HUES64 (cell line): ENCODE data around the gene GALNT9.

ENCODE experiments used
- H3K27ac ChIP-seq: 2 replicates; pipeline ENCODE4 v1.7.0; 2013; ENCODE audit warnings: low read depth, low read length, inconsistent platforms
- H3K27me3 ChIP-seq: 2 replicates; pipeline ENCODE4 v1.6.1; 2013; ENCODE audit warnings: mild to moderate bottlenecking, low read length; ENCODE audit not compliant: insufficient read depth
- H3K36me3 ChIP-seq: 2 replicates; pipeline ENCODE4 v1.6.1; 2013; ENCODE audit warnings: mild to moderate bottlenecking, low read length; ENCODE audit not compliant: insufficient read depth
- H3K4me1 ChIP-seq: 2 replicates; pipeline ENCODE4 v1.6.1; 2013; ENCODE audit warnings: mild to moderate bottlenecking, low read length, moderate library complexity; ENCODE audit not compliant: insufficient read depth
- H3K4me3 ChIP-seq: 2 replicates; pipeline ENCODE4 v1.5.1; 2013; ENCODE audit warnings: mild to moderate bottlenecking, low read length, moderate library complexity
- H3K9ac ChIP-seq: 2 replicates; pipeline ENCODE4 v1.6.1; 2013; ENCODE audit warnings: mild to moderate bottlenecking, low read depth, low read length
- H3K9me3 ChIP-seq: 2 replicates; pipeline ENCODE4 v1.6.1; 2013; ENCODE audit warnings: low read depth, low read length; ENCODE audit not compliant: insufficient read depth
- WGBS: fragments of 150-250, 120-280 bp; methylation state at CpG from one replicate; pipeline ENCODE4 v1.1.7; 2013; ENCODE audit warnings: missing lambda C conversion rate; 5-methylcytosine and 5-hydroxymethylcytosine counted together

GALNT9 gene

GRCh38 chr12:132321321-132322118, 7.9 kb downstream of the GALNT9 start:
- no peak overlapping the region for H3K9ac ChIP-seq
- H3K9me3 ChIP-seq: peaks cover 59% of the 10 kb centered on the region
- H3K27me3 ChIP-seq: peaks cover under 1% of the 10 kb centered on the region; the same call in 1 of the 2 replicates
- 83% methylated on average over 18 of the region's 20 CpGs for WGBS
- no peak overlapping the region for H3K4me3 ChIP-seq
- no peak overlapping the region for H3K27ac ChIP-seq
- no peaks in the 10 kb centered on the region for H3K4me1 ChIP-seq
- H3K36me3 ChIP-seq: no peaks in the 10 kb centered on the region

- 86% methylated on average over 23 of the region's 23 CpGs for WGBS
- Histone ChIP-seq H3K27me3 (no peaks in the 10 kb centered on the region; the same call in 1 of the 2 replicates), H3K4me3 (no peak overlapping the region), H3K36me3 (no peaks in the 10 kb centered on the region), H3K27ac (no peak overlapping the region), H3K9me3 (peaks cover 62% of the 10 kb centered on the region), H3K4me1 (no peaks in the 10 kb centered on the region), H3K9ac (no peak overlapping the region)
Measured at GRCh38 chr12:132320767-132321211, 8.6 kb downstream of the GALNT9 start.

GRCh38 chr12:132319991-132320570, 9.3 kb downstream of the GALNT9 start:
- Histone ChIP-seq H3K9ac (no peak overlapping the region), H3K27ac (no peak overlapping the region), H3K9me3 (peaks cover 63% of the 10 kb centered on the region), H3K27me3 (no peaks in the 10 kb centered on the region; the same call in 1 of the 2 replicates), H3K4me3 (no peak overlapping the region), H3K36me3 (no peaks in the 10 kb centered on the region), H3K4me1 (no peaks in the 10 kb centered on the region)
- 85% methylated on average over 28 of the region's 29 CpGs for WGBS

- Histone ChIP-seq H3K36me3 (no peaks in the 10 kb centered on the region), H3K9me3 (peaks cover 61% of the 10 kb centered on the region), H3K27me3 (no peaks in the 10 kb centered on the region; the same call in 1 of the 2 replicates), H3K27ac (no peak overlapping the region), H3K4me3 (no peak overlapping the region), H3K9ac (no peak overlapping the region), H3K4me1 (no peaks in the 10 kb centered on the region)
- WGBS: 90% methylated on average over 30 of the region's 30 CpGs
Measured at GRCh38 chr12:132319359-132319950, 9.9 kb downstream of the GALNT9 start.

GRCh38 chr12:132318618-132319033, 10.8 kb downstream of the GALNT9 start:
- no peak overlapping the region for H3K4me3 ChIP-seq
- H3K9me3 ChIP-seq: peaks cover 57% of the 10 kb centered on the region
- no peaks in the 10 kb centered on the region for H3K36me3 ChIP-seq
- H3K9ac ChIP-seq: no peak overlapping the region
- H3K4me1 ChIP-seq: no peaks in the 10 kb centered on the region
- no peaks in the 10 kb centered on the region; the same call in 1 of the 2 replicates for H3K27me3 ChIP-seq
- WGBS: 85% methylated on average over 19 of the region's 19 CpGs
- H3K27ac ChIP-seq: no peak overlapping the region

- H3K4me3 ChIP-seq: no peak overlapping the region
- H3K9me3 ChIP-seq: peaks cover 57% of the 10 kb centered on the region
- WGBS: 85% methylated on average over 10 of the region's 10 CpGs
- no peak overlapping the region for H3K27ac ChIP-seq
- H3K36me3 ChIP-seq: no peaks in the 10 kb centered on the region
- H3K27me3 ChIP-seq: no peaks in the 10 kb centered on the region; the same call in 1 of the 2 replicates
- no peak overlapping the region for H3K9ac ChIP-seq
- H3K4me1 ChIP-seq: no peaks in the 10 kb centered on the region
Measured at GRCh38 chr12:132318135-132318534, 11.3 kb downstream of the GALNT9 start.

GRCh38 chr12:132317233-132317938, 12.0 kb downstream of the GALNT9 start:
- no peaks in the 10 kb centered on the region for H3K36me3 ChIP-seq
- peaks cover 53% of the 10 kb centered on the region for H3K9me3 ChIP-seq
- H3K9ac ChIP-seq: no peak overlapping the region
- no peaks in the 10 kb centered on the region; the same call in 1 of the 2 replicates for H3K27me3 ChIP-seq
- no peaks in the 10 kb centered on the region for H3K4me1 ChIP-seq
- 82% methylated on average over 17 of the region's 19 CpGs for WGBS
- no peak overlapping the region for H3K4me3 ChIP-seq
- no peak overlapping the region for H3K27ac ChIP-seq

- H3K9ac ChIP-seq: no peak overlapping the region
- WGBS: 82% methylated on average over 17 of the region's 17 CpGs
- H3K36me3 ChIP-seq: no peaks in the 10 kb centered on the region
- H3K27me3 ChIP-seq: no peaks in the 10 kb centered on the region; the same call in 1 of the 2 replicates
- H3K4me3 ChIP-seq: no peak overlapping the region
- H3K4me1 ChIP-seq: no peaks in the 10 kb centered on the region
- peaks cover 53% of the 10 kb centered on the region for H3K9me3 ChIP-seq
- H3K27ac ChIP-seq: no peak overlapping the region
Measured at GRCh38 chr12:132316497-132317232, 12.7 kb downstream of the GALNT9 start.

- WGBS: 82% methylated on average over 20 of the region's 20 CpGs
- H3K4me1 ChIP-seq: no peaks in the 10 kb centered on the region
- H3K9ac ChIP-seq: no peak overlapping the region
- no peaks in the 10 kb centered on the region; the same call in 1 of the 2 replicates for H3K27me3 ChIP-seq
- peaks cover 56% of the 10 kb centered on the region for H3K9me3 ChIP-seq
- H3K36me3 ChIP-seq: no peaks in the 10 kb centered on the region
- H3K27ac ChIP-seq: no peak overlapping the region
- no peak overlapping the region for H3K4me3 ChIP-seq
Measured at GRCh38 chr12:132315951-132316350, 13.4 kb downstream of the GALNT9 start.

GRCh38 chr12:132315507-132315906, 13.9 kb downstream of the GALNT9 start:
- Histone ChIP-seq H3K9ac (no peak overlapping the region), H3K9me3 (peaks cover 60% of the 10 kb centered on the region), H3K36me3 (no peaks in the 10 kb centered on the region), H3K4me1 (no peaks in the 10 kb centered on the region), H3K4me3 (no peak overlapping the region), H3K27ac (no peak overlapping the region), H3K27me3 (no peaks in the 10 kb centered on the region; the same call in 1 of the 2 replicates)
- WGBS: 93% methylated on average over 19 of the region's 19 CpGs
